ENCODE data around the gene MED4.
"Not testable (repeated sequence)": the region's sequence is repeated elsewhere in the genome, so short reads cannot be mapped to it uniquely, and the experiment has no call there.

Gene MED4

DNA sequence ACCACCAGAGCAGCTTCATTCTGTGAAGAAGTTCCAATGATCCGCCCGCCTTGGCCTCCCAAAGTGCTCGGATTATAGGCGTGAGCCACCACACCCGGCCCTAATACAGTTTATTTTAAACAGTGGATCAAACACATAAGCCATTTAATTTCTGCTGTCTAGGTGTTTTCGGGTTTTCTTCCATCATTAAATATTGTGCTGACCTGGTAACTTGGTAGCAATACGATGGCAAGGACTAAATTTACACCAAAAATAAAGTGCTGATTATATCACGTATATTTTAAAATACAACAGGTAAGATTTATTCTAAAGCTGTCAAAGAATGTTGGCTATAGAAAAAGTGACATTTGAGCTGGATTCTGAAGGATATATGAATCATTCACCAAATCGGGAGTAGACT is 1.3 kb downstream of the MED4 start:
- DNase-seq: no peak

DNA sequence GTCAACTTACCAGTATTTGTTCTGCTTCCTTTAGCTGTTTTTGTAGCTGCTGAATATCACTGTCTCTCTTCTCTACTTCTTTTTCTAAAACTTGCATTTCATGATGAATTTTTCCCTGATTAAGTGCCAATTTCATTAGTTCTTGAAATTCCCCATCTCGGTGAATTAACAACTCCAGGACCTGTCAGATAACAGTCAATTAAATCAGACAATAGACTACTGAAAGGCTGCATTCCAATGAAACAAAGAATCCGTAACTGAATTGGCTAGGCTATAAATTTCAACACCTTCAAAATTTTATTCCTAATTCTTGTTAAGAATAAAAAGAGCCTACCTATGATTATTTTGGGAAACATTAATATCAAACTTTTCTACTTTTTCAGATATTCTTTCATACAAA is 8.6 kb downstream of the MED4 start:
- DNase-seq: no peak

DNA sequence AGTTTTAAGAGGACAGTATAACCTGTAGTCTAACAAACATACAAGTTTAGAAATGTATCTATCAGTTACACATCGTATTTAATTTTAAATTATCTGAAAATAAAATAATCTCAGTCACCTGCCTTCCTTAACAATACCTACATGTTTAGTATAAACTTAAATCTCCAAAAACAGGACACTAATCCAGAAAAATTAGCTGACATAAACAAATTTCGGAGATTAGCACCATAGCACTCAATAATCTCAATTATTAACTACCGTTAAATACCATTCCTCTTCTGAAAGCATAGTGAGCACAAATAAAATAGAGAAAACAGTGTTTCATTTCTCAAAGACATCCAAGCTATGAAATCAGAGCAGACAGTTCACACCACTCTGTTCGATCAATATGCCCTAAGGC is 13.2 kb downstream of the MED4 start:
- DNase-seq: no peak

DNA sequence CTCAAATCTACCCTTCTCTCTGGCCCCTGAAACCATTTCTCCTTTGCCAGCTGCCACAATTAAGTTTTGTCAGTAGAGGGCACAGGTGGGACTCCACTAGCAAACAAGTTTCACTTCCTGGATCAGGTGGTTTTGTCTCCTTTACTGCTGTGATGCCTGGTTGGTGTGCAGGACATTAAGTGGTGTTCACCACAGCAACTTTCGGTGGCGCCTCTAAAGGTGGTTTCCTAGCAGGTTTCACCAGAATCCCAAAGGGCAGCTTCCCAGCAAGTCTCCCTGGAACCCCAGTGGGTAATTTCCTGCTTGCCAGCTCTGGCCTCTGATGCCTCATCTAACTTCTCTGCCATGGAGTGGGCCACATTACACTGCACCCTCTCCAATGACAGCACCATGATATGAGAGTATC is 16.6 kb downstream of the MED4 start:
- no peak for DNase-seq

GRCh38 chr13:48074006-48074405 is 20.9 kb downstream of the MED4 start:
- DNase-seq: no peak

DNA sequence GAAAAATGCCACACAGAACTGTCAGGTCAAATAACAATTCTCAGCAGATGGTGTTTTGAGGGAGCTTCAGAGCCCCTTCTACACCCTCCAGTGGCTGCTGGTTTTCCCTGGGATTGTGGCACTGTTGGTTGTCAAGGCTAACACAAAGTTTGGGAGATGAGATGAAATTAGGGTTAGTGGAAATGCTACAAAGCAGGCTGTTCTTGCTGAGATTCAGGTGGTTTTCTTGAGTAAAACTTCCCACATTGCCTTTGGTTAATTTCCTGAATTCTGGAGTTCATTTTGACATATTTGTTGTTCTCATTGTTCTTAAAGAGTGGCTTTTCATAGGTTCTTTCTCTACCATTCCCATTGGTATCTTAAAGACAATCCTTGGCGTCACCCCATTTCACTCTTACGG is 22.1 kb downstream of the MED4 start:
- no peak for DNase-seq

- DNase-seq: no peak
Measured at GRCh38 chr13:48072304-48072703, 22.6 kb downstream of the MED4 start.

- no peak for DNase-seq
Measured at GRCh38 chr13:48070942-48071341, 24.0 kb downstream of the MED4 start.

- no peak for DNase-seq
Measured at GRCh38 chr13:48069573-48069972, 25.3 kb downstream of the MED4 start.

DNA sequence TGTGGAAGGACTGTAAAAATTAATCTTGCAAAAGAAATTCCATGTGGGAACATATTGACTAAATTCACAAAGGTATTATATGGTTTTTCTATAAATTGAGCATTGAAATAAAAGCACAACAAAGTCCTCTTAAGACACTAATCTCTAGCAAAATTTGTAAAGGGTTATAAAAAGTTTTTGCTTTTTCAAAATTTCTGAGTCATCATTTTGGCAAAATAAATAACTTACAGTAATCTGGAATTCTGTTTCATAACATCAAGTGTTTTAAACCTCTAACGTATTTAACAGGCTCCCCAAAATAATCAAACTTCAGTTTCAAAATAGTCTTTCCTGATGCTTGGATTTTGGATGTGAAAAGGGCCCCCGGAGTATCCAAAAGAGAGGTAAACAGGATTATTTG is 26.0 kb downstream of the MED4 start:
- DNase-seq: no peak

GRCh38 chr13:48068036-48068435 is 26.9 kb downstream of the MED4 start:
- DNase-seq: no peak

GRCh38 chr13:48066310-48066989 is 28.5 kb downstream of the MED4 start:
- no peak for DNase-seq

GRCh38 chr13:48059951-48060350 is 35.0 kb downstream of the MED4 start:
- not testable (repeated sequence) for DNase-seq

- not testable (repeated sequence) for DNase-seq
Measured at GRCh38 chr13:48058536-48058935, 36.4 kb downstream of the MED4 start.

- DNase-seq: no peak
Measured at GRCh38 chr13:48055712-48056111, 39.2 kb downstream of the MED4 start.

GRCh38 chr13:48054601-48055000 is 40.3 kb downstream of the MED4 start:
- no peak for DNase-seq

DNA sequence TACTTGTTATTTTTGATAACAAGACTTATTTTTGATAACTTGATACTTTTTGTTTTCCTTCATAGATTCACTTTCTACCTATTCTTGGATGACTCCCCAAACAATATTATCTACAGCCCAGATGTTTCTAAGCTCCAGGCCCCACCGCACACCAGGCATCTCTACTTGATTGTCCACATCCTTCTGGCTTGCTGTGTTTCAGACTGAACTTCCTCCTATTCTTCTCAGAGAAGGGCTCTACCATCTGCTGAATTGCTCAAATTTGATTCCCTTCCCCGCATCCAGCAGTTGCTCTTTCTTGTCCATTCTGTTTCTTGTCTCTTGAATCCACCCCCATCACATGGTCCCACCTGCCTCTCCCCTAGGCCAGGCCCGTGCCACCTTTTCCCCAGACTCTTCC is 44.4 kb downstream of the MED4 start:
- DNase-seq: no peak

DNA sequence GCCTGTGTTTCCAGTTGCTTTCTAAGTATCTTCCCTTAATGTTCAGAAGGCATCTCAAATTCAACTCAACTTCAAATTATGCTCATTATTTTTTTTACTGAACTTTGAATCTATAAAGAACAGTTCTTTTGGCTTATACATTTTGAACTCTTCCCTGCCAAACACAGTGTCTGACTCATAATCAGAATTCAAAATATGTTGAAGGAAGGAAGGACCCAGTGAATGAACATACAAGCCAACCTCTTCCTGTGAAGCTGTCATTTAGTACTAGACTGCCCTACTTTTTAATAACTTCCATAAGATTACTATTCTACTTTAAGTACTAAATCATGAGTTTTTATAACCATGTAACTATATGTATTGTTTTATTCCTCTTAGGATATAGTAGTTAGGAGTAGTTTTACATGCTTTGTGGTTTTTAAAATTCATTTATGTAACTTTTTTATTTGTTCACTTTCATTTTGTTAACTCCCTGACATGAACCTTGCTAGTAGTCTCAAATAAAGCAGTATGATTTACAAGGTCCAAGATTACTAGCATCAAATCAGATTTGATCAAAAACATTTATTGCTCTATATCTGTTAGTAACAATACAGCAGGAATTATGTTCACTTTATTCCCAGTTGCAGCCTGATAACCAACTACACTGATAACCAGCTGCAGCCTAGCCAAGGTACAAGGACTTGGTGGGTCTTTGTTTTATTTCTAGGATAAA is 51.0 kb downstream of the MED4 start:
- no peak for DNase-seq

DNA sequence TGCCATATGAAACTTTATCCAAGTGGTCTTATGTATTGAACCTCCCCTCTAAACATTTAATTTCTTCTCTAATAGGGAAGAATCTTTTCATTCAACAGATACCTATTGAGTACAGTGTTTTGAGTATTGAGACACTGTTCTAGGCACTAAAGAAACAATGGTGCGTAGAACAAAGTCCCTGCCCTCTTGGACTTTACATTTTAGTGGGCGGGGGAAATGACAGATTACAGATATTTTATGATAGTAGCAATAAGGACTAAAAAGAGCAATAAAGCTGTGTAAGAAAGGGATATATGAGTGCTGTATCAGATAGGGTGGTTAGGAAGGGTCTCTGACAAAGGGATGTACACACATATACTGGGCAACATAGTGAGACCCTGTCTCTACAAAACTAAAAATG is 52.0 kb downstream of the MED4 start:
- no peak for DNase-seq

- DNase-seq: no peak
Measured at GRCh38 chr13:48040896-48041295, 54.0 kb downstream of the MED4 start.

GRCh38 chr13:48040049-48040448 is 54.9 kb downstream of the MED4 start:
- DNase-seq: no peak

- no peak for DNase-seq
Measured at GRCh38 chr13:48038761-48039160, 56.1 kb downstream of the MED4 start.

DNA sequence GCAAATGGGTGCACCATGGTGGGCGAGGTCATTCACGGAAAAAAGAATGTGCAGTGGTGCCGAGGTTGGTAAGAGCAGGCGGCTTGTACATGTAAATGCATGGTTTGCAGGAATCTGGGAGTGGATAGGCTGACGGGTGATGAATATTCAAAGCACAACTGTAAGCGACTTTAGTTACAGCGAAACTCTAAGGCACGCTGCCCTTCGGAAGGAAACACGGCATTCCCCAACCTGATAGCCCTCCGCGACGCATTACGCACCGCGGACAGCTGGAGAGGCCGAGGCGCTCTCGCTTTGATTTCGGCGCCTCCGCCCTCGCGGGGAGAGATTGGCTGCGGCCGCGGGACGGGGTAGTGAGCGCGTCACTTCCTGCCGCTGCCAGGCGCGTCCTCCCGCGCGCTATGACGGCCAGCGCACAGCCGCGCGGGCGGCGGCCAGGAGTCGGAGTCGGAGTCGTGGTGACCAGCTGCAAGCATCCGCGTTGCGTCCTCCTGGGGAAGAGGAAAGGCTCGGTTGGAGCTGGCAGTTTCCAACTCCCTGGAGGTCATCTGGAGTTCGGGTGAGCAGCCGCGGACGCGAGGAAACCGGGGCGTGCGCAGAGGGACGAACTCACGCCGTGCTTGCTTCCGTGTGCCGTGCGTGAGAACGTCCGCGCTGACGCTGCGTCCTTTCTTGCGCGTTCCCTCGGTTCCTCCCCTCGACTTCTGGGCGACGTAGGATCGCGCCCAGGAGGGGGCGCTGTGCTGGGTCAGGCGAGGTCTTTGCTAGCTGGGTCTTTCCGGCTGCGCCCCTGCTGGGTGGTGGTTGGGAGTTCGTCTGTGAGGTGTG is 57.3 kb downstream of the MED4 start, which contains the start of gene NUDT15:
Gene NUDT15, plus strand, starts transcription at position 381 of the 828 bp plus-strand sequence. Its CDS starts 21 bp downstream, at position 402.
- DNase-seq: peak; percentile 97

DNA sequence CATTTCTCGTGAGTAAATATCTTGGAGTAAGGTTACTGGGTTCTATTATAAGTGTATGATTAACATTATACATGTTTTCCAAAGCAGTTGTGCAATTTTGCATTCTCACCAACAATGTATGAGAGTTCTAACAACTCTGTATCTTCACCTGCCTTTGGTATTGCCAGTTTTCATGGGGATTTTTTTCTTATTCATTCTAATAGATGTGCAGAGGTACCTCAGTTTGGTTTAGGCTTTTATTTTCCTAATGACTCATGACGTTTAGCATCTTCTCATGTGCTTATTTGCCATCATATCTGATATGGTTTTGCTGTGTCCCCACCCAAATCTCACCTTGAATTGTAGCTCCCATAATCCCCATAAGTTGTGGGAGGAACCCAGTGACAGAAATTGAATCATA is 65.0 kb downstream of the MED4 start:
- DNase-seq: no peak

Measured in NCI-H526 treated with DMSO at 0.1 percent for 48 hours (cell line).